ENCODE data around the gene ACP1. TPM values are rescaled to one million over a fixed set of nuclear protein-coding genes. Genes with fewer than 3 reads are reported as not detected.
A peak's percentile ranks its signal among the peaks of the same experiment; 100 is the strongest.

ACP1 gene
- total RNA-seq, 2 experiments from 2014 or later, result 121 to 127 TPM

- Mint-ChIP-seq H3K4me1 (ENCODE audit: low read depth) (no peaks in the 10 kb centered on the region), H3K9me3 (peaks cover 4% of the 10 kb centered on the region), H3K4me3 (no peak overlapping the region), H3K27ac (no peak overlapping the region), H3K36me3 (peaks cover 31% of the 10 kb centered on the region), H3K27me3 (no peaks in the 10 kb centered on the region)
- ChIA-PET CTCF (interaction anchor here (0.6 to 2.1 kb wide), 2 partner anchors 9 to 44 kb away, joined by 3 to 14 read pairs; no protein-coding TSS in a partner anchor), POLR2A (no interaction called here)
- DNase-seq, result no peak
- intact Hi-C loops (cut with micrococcal nuclease), result no loop called here
These were observed 26.3 kb upstream of the ACP1 start for GRCh38 chr2:238431-238830.

GRCh38 chr2:238869-239268 is 25.9 kb upstream of the ACP1 start:
- intact Hi-C loops (cut with micrococcal nuclease), result no loop called here
- H3K36me3 Mint-ChIP-seq, result peaks cover 33% of the 10 kb centered on the region

GRCh38 chr2:244547-244946 is 20.2 kb upstream of the ACP1 start:
- H3K9me3 Mint-ChIP-seq, result peaks cover 4% of the 10 kb centered on the region
- no peaks in the 10 kb centered on the region for H3K27me3 Mint-ChIP-seq
- no peak for DNase-seq
- H3K27ac Mint-ChIP-seq, result no peak overlapping the region
- H3K36me3 Mint-ChIP-seq, result peaks cover 36% of the 10 kb centered on the region
- intact Hi-C loops (cut with micrococcal nuclease), result no loop called here
- ChIA-PET CTCF (interaction anchor here (1.1 kb wide), 1 partner anchor 46 kb away, joined by 4 read pairs; no protein-coding TSS in a partner anchor), POLR2A (no interaction called here)
- H3K4me3 Mint-ChIP-seq, result no peak overlapping the region
- peaks cover 2% of the 10 kb centered on the region for H3K4me1 Mint-ChIP-seq (ENCODE audit: low read depth)

More at GRCh38 chr2:238869-239268, 25.9 kb upstream of the ACP1 start:
- H3K4me1 Mint-ChIP-seq (ENCODE audit: low read depth), result no peaks in the 10 kb centered on the region
- peaks cover 4% of the 10 kb centered on the region for H3K9me3 Mint-ChIP-seq
- DNase-seq, result no peak
- no peak overlapping the region for H3K27ac Mint-ChIP-seq
- ChIA-PET POLR2A (no interaction called here), CTCF (interaction anchor here (0.9 kb wide), 1 partner anchor 228 kb away, joined by 3 read pairs; no protein-coding TSS in a partner anchor)
- no peaks in the 10 kb centered on the region for H3K27me3 Mint-ChIP-seq
- H3K4me3 Mint-ChIP-seq, result no peak overlapping the region

- Mint-ChIP-seq H3K4me1 (ENCODE audit: low read depth) (peaks cover 2% of the 10 kb centered on the region), H3K4me3 (no peak overlapping the region), H3K27me3 (no peaks in the 10 kb centered on the region), H3K9me3 (peaks cover 4% of the 10 kb centered on the region), H3K36me3 (peaks cover 27% of the 10 kb centered on the region), H3K27ac (no peak overlapping the region)
- intact Hi-C loops (cut with micrococcal nuclease), result loop anchor here (1.0 to 2.0 kb wide), 4 partner anchors 18 to 421 kb away; partner anchors contain the start of genes ACP1 and SH3YL1
- ChIA-PET POLR2A (no interaction called here), CTCF (interaction anchor here (0.8 to 3.0 kb wide), 22 partner anchors 9 to 420 kb away, joined by 3 to 17 read pairs (median 4); no protein-coding TSS in a partner anchor)
- DNase-seq, result peak; percentile 20
These were observed 18.1 kb upstream of the ACP1 start for GRCh38 chr2:246489-247144.

GRCh38 chr2:248724-249123 is 16.0 kb upstream of the ACP1 start:
- ChIA-PET POLR2A (no interaction called here), CTCF (interaction anchor here (2.9 kb wide), 1 partner anchor 388 kb away, joined by 9 read pairs; no protein-coding TSS in a partner anchor)
- H3K36me3 Mint-ChIP-seq, result peaks cover 13% of the 10 kb centered on the region
- no peak overlapping the region for H3K27ac Mint-ChIP-seq
- no peaks in the 10 kb centered on the region for H3K27me3 Mint-ChIP-seq
- no peak overlapping the region for H3K4me3 Mint-ChIP-seq
- no peaks in the 10 kb centered on the region for H3K9me3 Mint-ChIP-seq
- intact Hi-C loops (cut with micrococcal nuclease), result no loop called here
- no peak for DNase-seq
- peaks cover 2% of the 10 kb centered on the region for H3K4me1 Mint-ChIP-seq (ENCODE audit: low read depth)

GRCh38 chr2:249538-250042 is 15.2 kb upstream of the ACP1 start:
- intact Hi-C loops (cut with micrococcal nuclease), result no loop called here
- POLR2A ChIA-PET, result no interaction called here
- no peaks in the 10 kb centered on the region for H3K9me3 Mint-ChIP-seq
- H3K27me3 Mint-ChIP-seq, result no peaks in the 10 kb centered on the region
- no peak for DNase-seq
- CTCF ChIA-PET, result interaction anchor here (0.6 to 2.9 kb wide), 2 partner anchors 251 to 387 kb away, joined by 3 to 9 read pairs; no protein-coding TSS in a partner anchor
- no peak overlapping the region for H3K4me3 Mint-ChIP-seq
- peaks cover 2% of the 10 kb centered on the region for H3K4me1 Mint-ChIP-seq (ENCODE audit: low read depth)
- peaks cover 9% of the 10 kb centered on the region for H3K36me3 Mint-ChIP-seq
- H3K27ac Mint-ChIP-seq, result no peak overlapping the region

GRCh38 chr2:252001-252602 is 12.6 kb upstream of the ACP1 start:
- no peak for DNase-seq
- intact Hi-C loops (cut with micrococcal nuclease), result no loop called here
- Mint-ChIP-seq H3K27me3 (no peaks in the 10 kb centered on the region), H3K9me3 (no peaks in the 10 kb centered on the region), H3K27ac (no peak overlapping the region), H3K36me3 (peaks cover 4% of the 10 kb centered on the region), H3K4me1 (ENCODE audit: low read depth) (no peaks in the 10 kb centered on the region), H3K4me3 (no peak overlapping the region)
- POLR2A ChIA-PET, result no interaction called here
- CTCF ChIA-PET, result no interaction called here

- H3K36me3 Mint-ChIP-seq, result peaks cover 9% of the 10 kb centered on the region
- no peak for DNase-seq
- H3K9me3 Mint-ChIP-seq, result peaks cover 11% of the 10 kb centered on the region
- no peaks in the 10 kb centered on the region for H3K4me1 Mint-ChIP-seq (ENCODE audit: low read depth)
- POLR2A ChIA-PET, result no interaction called here
- CTCF ChIA-PET, result no interaction called here
- H3K4me3 Mint-ChIP-seq, result no peak overlapping the region
- H3K27ac Mint-ChIP-seq, result no peak overlapping the region
- H3K27me3 Mint-ChIP-seq, result no peaks in the 10 kb centered on the region
- intact Hi-C loops (cut with micrococcal nuclease), result no loop called here
These were observed 11.5 kb upstream of the ACP1 start for GRCh38 chr2:253202-253638.

GRCh38 chr2:254241-254640 is 10.5 kb upstream of the ACP1 start:
- ChIA-PET POLR2A (no interaction called here), CTCF (no interaction called here)
- Mint-ChIP-seq H3K4me3 (no peak overlapping the region), H3K36me3 (peaks cover 17% of the 10 kb centered on the region), H3K27ac (no peak overlapping the region), H3K4me1 (ENCODE audit: low read depth) (no peaks in the 10 kb centered on the region), H3K27me3 (no peaks in the 10 kb centered on the region), H3K9me3 (peaks cover 20% of the 10 kb centered on the region)
- DNase-seq, result no peak
- intact Hi-C loops (cut with micrococcal nuclease), result no loop called here

- no peak overlapping the region for H3K27ac Mint-ChIP-seq
- peaks cover 1% of the 10 kb centered on the region for H3K4me1 Mint-ChIP-seq (ENCODE audit: low read depth)
- H3K9me3 Mint-ChIP-seq, result peaks cover 20% of the 10 kb centered on the region
- no peak for DNase-seq
- H3K36me3 Mint-ChIP-seq, result peaks cover 20% of the 10 kb centered on the region
- intact Hi-C loops (cut with micrococcal nuclease), result no loop called here
- no peak overlapping the region for H3K4me3 Mint-ChIP-seq
- ChIA-PET CTCF (interaction anchor here (1.2 kb wide), 1 partner anchor 8 kb away, joined by 5 read pairs; no protein-coding TSS in a partner anchor), POLR2A (no interaction called here)
- no peaks in the 10 kb centered on the region for H3K27me3 Mint-ChIP-seq
These were observed 9.6 kb upstream of the ACP1 start for GRCh38 chr2:255195-255594.

GRCh38 chr2:256094-256493 is 8.7 kb upstream of the ACP1 start:
- H3K9me3 Mint-ChIP-seq, result peaks cover 20% of the 10 kb centered on the region
- H3K27me3 Mint-ChIP-seq, result no peaks in the 10 kb centered on the region
- H3K27ac Mint-ChIP-seq, result no peak overlapping the region
- no peak for DNase-seq
- H3K36me3 Mint-ChIP-seq, result peaks cover 23% of the 10 kb centered on the region
- H3K4me1 Mint-ChIP-seq (ENCODE audit: low read depth), result peaks cover 4% of the 10 kb centered on the region
- ChIA-PET CTCF (interaction anchor here (1.2 kb wide), 1 partner anchor 9 kb away, joined by 5 read pairs; no protein-coding TSS in a partner anchor), POLR2A (no interaction called here)
- H3K4me3 Mint-ChIP-seq, result no peak overlapping the region
- intact Hi-C loops (cut with micrococcal nuclease), result no loop called here

GRCh38 chr2:257429-257828 is 7.3 kb upstream of the ACP1 start:
- DNase-seq, result no peak
- no peaks in the 10 kb centered on the region for H3K27me3 Mint-ChIP-seq
- peaks cover 4% of the 10 kb centered on the region for H3K4me1 Mint-ChIP-seq (ENCODE audit: low read depth)
- H3K4me3 Mint-ChIP-seq, result no peak overlapping the region
- peaks cover 20% of the 10 kb centered on the region for H3K9me3 Mint-ChIP-seq
- CTCF ChIA-PET, result interaction anchor here (2.4 kb wide), 1 partner anchor 11 kb away, joined by 17 read pairs; no protein-coding TSS in a partner anchor
- POLR2A ChIA-PET, result no interaction called here
- no peak overlapping the region for H3K27ac Mint-ChIP-seq
- intact Hi-C loops (cut with micrococcal nuclease), result no loop called here
- H3K36me3 Mint-ChIP-seq, result peaks cover 21% of the 10 kb centered on the region

Measured in activated CD4-positive, alpha-beta memory T cell treated with anti-CD3 and anti-CD28 coated beads for 36 hours (primary cell).